Muscle layer of duodenum (tissue), 2 donors: ENCODE data around the gene TGM3.

Source experiments
- H3K27ac ChIP-seq: one replicate; pipeline ENCODE4 v1.7.0; 2013; ENCODE audit warnings: mild to moderate bottlenecking, low read length
- H3K27me3 ChIP-seq: one replicate; pipeline ENCODE4 v1.7.0; 2013; ENCODE audit warnings: low read depth, mild to moderate bottlenecking, control low read depth, low read length
- H3K36me3 ChIP-seq, 2 donors: one replicate each; pipeline ENCODE4 v1.7.0; 2013; ENCODE audit warnings: low read length in 2 of 2, control low read depth in 1 of 2, mild to moderate bottlenecking in 1 of 2; ENCODE audit not compliant: insufficient read depth in 2 of 2, control insufficient read depth in 1 of 2
- H3K4me1 ChIP-seq, 2 donors: one replicate each; pipeline ENCODE4 v1.7.0; 2013; ENCODE audit warnings: low read length in 2 of 2, mild to moderate bottlenecking in 2 of 2, control low read depth in 1 of 2, moderate library complexity in 1 of 2; ENCODE audit not compliant: insufficient read depth in 2 of 2, control insufficient read depth in 1 of 2
- H3K4me3 ChIP-seq, 2 donors: one replicate each; pipeline ENCODE4 v1.7.0; 2013; ENCODE audit warnings: low read length in 2 of 2, low read depth in 1 of 2, mild to moderate bottlenecking in 1 of 2
- H3K9me3 ChIP-seq, 2 donors: one replicate each; pipeline ENCODE4 v1.7.0; 2013; ENCODE audit warnings: low read length in 2 of 2, control low read depth in 1 of 2, mild to moderate bottlenecking in 1 of 2; ENCODE audit not compliant: control insufficient read depth in 1 of 2
- donor health status: healthy.

The TGM3 gene

DNA sequence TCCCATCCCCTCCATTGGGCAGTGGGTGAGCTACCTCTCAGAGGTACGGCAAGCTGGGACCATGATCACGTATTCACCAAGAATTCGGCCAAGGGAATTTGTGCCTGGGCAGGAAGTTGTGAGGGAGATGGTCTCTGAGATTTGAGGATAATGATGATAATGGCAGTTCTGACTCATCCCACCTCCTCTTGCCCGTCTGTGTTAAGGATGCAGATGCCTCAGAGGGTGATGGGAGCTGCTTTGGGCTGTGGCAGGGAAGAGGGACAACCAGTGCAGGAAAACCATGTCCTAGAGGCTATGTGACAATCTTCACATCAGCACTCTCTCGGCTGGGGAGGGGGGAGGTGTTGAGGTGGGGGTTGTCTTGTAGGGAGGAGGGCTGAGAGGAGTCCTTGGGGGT, 89.2 kb downstream of the TGM3 start:
- Histone ChIP-seq H3K4me3 (no peak overlapping the region), H3K36me3 (no peaks in the 10 kb centered on the region), H3K4me1 (no peaks in the 10 kb centered on the region), H3K27me3 (no peaks in the 10 kb centered on the region), H3K27ac (no peak overlapping the region), H3K9me3 (peaks cover 0 to 24% of the 10 kb centered on the region in 2 donors)

DNA sequence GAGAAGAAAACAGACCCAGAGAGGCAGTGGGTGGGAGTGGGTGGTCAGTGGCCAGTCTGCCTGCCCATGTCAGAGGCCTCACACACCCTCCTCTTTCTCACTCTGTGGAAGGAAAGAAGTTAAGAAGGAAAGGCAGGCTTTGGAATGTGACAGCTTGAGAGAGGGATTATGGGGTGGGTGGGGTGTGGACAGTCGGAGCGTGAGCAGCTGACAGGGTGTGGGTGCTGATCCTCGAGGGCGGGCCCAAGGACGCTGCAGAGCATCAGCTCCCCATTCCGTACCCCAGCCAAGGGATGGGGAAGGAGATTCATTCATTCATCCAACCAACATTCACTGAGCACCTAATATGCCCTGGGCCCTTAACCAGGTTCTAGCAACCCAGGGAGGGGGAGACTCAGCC, 89.7 kb downstream of the TGM3 start:
- H3K27ac ChIP-seq: no peak overlapping the region
- peaks cover 0 to 24% of the 10 kb centered on the region in 2 donors for H3K9me3 ChIP-seq
- no peaks in the 10 kb centered on the region for H3K27me3 ChIP-seq
- no peaks in the 10 kb centered on the region for H3K4me1 ChIP-seq
- no peaks in the 10 kb centered on the region for H3K36me3 ChIP-seq
- no peak overlapping the region for H3K4me3 ChIP-seq

DNA sequence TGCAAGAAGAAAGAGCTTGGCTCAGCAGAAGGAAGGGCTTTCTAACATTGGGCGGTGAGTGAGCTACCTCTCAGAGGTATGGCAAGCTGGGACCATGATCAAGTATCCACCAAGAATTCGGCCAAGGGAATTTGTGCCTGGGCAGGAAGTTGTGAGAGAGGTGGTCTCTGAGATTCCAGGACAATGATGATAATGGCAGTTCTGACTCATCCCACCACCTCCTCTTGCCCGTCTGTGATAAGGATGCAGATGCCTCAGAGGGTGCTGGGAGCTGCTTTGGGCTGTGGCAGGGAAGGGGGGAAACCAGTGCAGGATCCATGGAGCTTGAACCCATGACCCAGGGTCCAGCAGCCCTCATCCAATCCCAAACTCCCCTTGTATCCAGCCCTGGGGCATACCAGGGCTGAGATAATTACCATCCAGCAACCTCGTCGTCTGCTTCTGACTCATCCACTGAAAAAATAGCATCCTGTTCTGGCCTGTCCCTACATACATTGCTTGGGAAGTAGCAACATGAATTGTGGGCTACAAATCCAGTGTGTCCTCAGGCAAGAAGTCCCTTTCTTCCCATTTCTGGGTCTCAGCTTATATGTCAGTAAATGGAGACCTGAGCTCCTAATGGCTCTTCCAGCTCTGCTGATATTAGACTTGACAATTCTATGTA, 90.8 kb downstream of the TGM3 start:
- Histone ChIP-seq H3K4me3 (no peak overlapping the region), H3K27ac (no peak overlapping the region), H3K9me3 (peaks cover 0 to 24% of the 10 kb centered on the region in 2 donors), H3K4me1 (no peaks in the 10 kb centered on the region), H3K27me3 (no peaks in the 10 kb centered on the region), H3K36me3 (no peaks in the 10 kb centered on the region)

DNA sequence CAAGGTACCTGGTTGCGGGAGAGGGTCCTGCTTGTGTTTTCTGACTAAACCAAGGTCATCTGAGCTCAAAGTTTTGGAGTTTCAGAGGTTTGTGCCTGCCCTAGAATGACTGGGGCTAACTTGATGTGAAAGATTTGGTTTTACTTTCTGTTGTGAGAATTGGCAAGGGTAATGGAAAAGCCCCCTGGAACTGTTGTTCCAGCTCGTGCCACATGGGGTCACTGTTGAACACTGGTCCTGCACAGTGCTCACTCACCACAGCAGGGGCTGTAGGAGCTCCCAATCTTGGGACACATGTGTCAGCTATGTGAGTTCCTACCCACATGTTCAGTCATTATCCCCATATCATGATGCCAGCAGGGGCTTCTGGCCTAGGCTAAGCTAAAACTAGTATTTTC, 91.4 kb downstream of the TGM3 start:
- Histone ChIP-seq H3K27ac (no peak overlapping the region), H3K9me3 (peaks cover 0 to 24% of the 10 kb centered on the region in 2 donors), H3K27me3 (no peaks in the 10 kb centered on the region), H3K36me3 (no peaks in the 10 kb centered on the region), H3K4me1 (no peaks in the 10 kb centered on the region), H3K4me3 (no peak overlapping the region)

DNA sequence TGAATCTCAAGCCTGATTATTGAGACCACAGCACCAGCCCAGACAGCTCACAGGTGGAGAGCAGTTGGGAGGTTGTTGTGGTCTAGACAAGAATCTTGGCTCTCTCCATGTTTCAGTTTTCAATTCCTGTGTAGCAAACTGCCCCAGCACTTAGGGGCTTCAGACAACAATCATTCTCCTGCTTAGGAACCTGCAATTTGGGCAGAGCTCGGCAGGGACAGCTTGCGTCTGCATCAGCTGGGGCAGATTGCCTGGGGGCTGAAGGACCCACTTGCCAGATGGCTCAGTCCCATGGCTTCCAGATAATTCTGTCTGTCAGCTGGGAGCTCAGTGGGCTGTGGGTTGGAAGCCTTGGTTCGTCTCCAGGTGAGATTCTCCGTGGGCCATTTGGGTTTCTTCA, 91.8 kb downstream of the TGM3 start:
- no peaks in the 10 kb centered on the region for H3K36me3 ChIP-seq
- no peak overlapping the region for H3K27ac ChIP-seq
- H3K9me3 ChIP-seq: peaks cover 0 to 24% of the 10 kb centered on the region in 2 donors
- no peaks in the 10 kb centered on the region for H3K27me3 ChIP-seq
- H3K4me1 ChIP-seq: no peaks in the 10 kb centered on the region
- no peak overlapping the region for H3K4me3 ChIP-seq
